ENCODE results near the gene CARD10.

DNA sequence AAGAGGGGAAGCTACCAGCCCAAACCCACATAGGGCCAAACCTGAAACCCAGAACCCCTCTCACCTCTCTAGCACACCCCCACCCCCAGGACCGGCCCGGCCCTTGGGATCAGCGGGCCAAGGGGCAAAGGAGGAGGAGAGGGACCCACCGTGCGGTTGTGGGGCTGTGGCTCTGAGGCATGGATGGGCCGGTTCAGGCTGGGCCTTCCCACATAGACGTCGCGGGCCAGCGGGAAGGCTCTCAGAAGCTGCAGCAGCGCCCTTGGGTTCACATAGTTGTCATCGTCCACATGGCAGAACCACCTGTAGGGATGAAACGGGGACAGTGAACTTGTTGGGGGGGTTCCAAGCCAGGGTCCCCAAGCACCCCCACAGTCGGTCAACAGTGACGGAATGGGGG lies 40.0 kb downstream of the CARD10 start:
- TF ChIP-seq, protein P1, sequence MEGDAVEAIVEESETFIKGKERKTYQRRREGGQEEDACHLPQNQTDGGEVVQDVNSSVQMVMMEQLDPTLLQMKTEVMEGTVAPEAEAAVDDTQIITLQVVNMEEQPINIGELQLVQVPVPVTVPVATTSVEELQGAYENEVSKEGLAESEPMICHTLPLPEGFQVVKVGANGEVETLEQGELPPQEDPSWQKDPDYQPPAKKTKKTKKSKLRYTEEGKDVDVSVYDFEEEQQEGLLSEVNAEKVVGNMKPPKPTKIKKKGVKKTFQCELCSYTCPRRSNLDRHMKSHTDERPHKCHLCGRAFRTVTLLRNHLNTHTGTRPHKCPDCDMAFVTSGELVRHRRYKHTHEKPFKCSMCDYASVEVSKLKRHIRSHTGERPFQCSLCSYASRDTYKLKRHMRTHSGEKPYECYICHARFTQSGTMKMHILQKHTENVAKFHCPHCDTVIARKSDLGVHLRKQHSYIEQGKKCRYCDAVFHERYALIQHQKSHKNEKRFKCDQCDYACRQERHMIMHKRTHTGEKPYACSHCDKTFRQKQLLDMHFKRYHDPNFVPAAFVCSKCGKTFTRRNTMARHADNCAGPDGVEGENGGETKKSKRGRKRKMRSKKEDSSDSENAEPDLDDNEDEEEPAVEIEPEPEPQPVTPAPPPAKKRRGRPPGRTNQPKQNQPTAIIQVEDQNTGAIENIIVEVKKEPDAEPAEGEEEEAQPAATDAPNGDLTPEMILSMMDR (conservative IDR thresholded peaks at IDR 0.05 in 1 of 2, IDR thresholded peaks at IDR 0.05 in 1 of 2; ENCODE audit: extremely low read depth in 1 of 2, insufficient read depth in 1 of 2, low read depth in 1 of 2, low read length in 2 of 2): no peak
- no peak for TF ChIP-seq EZH2 (IDR thresholded peaks at IDR 0.05; ENCODE audit: borderline replicate concordance, low read length)

All from mammary epithelial cell (primary cell).